GM21737 (cell line): ENCODE measurements around the gene ATP6V0B.

Experiments used
- ATAC-seq: cut with Tn5 transposase; IDR thresholded peaks from one replicate; pipeline ENCODE4 v1.9.1; 2021; ENCODE audit warnings: mild to moderate bottlenecking, moderate library complexity; ENCODE audit not compliant: unreplicated experiment

ATP6V0B gene

DNA sequence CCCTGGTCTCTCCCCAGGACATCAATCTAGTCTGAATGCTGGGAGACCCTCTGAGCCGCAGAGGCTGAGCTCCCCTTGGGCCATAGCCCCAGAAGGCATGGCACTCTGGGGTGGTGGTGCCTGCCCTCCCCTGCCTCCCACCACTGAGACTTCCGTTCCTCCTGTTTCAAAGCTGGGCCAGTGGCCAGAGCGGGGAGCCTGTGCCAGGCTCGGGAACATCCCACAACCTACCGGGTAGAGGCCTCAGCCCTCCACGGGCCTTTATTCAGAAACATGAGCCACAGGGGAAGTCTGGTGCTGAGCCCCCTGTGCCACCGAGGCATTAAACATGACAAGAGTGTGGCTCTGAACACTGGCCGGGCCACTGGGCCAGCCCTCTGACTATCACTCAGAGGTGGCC is 24.7 kb downstream of the ATP6V0B start:
- ATAC-seq = no peak

DNA sequence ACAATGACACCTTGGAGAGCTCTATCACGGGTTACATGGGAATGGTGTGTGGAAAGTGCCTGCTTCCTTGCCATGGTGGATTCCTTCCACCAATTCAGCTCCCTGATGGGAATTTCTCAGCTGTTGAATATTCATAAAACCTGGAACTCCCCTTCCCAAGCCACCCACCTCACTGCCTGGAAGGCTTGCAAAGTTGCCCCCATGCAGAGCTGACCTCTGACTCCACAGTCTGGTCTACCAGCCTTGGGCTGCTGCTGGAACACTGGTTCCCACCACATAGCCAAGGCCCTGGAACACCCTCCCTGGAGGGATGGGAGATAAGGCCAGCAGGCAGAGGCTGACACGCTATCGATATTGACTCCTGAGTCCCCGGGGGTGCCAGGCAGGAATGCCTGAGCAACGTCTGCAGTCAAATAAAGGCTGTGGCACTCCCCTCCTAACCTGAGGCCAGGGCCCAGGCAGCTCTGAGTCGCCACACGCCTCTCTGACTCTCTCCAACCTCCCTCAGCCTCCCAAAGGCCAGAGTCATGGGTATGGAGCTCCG is 25.4 kb downstream of the ATP6V0B start:
- no peak for ATAC-seq

GRCh38 chr1:44002165-44002564 is 27.4 kb downstream of the ATP6V0B start:
- no peak for ATAC-seq

- no peak for ATAC-seq
Observed at GRCh38 chr1:44002606-44003157, 27.9 kb downstream of the ATP6V0B start.

DNA sequence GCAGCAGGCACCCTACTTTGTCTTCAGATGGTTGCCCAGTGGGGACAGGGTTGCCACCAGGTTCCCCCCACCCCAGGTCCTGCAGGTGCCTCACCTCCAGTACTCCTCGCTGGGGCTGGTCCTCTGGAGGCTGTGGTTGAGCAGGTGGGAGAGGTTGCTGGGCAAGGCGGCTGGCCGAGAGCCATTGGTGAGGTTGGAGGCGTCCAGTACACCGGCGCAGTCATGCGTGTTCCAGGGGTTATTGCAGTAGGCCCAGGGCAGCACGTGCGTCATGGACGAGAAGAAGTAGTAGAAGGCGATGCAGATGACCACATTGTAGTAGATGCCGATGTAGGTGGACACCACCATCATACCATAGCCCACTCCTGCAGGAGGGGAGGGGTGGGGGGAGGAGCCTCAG is 33.5 kb downstream of the ATP6V0B start:
- ATAC-seq = no peak

DNA sequence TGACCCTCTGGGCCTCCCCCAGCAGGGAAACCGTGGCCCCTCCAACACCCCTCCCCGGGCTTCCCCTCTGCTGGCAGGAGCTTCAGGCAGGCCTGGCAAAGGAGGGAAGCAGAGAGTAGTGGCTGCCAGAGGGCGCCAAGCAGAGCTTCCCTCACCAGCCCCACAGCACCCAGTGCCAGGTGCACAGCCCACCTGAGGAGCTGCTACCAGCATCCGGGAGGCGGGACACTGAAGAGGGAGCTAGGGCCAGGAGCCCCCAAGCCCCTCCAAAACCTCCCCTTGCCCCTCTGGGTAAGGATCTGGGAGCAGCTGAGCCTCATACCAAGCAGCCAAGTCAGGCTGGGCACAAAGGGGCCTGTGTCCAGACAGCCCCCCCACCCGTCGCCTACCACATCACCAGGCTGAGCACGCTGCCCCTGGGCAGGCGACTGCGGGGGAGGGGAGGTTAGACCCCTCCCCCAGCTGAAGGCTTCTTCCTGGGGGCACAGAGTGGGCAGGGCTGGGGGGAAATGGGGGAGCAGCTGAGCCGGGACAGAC is 36.2 kb downstream of the ATP6V0B start:
- no peak for ATAC-seq

DNA sequence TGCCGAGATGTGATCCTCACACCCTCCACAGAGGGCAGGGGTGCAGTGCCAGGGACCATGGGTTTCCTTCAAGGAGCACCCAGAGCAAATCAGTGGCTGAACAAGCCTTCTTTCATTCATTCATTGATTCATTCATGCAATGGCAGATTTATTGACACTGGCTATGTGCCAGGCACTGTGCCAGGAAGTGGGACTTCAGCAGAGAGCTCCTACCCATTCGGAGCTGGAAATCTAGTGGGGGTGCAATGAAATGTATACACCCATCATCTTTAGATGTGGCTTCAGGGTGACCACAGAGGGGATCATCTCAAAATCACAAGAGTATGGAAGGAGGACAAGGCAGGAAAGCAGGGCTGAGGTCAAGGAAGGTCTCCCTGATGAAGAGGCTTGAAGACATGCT is 37.6 kb downstream of the ATP6V0B start:
- ATAC-seq = no peak

DNA sequence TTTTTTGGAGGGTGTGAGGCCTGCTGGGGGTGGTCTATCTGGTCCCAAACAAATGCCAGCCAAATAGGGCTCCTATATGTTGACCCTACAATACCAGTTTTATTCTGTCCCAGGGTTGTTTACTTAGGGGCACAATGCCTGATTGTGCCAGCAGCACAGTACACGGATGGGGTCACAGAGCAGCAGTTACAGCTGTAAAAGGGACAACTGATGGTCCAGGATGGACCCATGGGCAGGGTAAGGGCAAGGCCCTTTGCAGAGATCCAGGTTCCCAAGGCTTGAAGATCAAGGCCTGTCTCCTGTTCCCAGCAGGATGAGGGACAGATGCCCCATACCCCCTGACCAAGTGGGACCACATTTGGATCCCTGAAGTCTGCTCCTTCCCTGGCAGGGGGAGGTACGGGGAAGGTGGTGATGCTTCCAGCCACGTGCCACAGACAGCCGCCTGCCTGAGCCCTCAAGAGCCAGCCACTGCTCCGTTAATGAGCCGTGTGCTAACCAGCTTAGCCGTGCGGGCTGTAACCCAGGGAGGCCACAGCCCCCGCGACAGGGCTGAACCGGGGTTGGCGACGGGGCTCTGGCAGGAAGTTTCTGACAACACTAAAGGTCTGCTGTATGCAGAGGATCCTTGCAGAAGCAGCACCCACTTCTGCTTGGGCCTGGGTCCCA is 38.3 kb downstream of the ATP6V0B start:
- ATAC-seq = no peak

GRCh38 chr1:44013949-44014348 is 39.2 kb downstream of the ATP6V0B start:
- ATAC-seq = no peak

- ATAC-seq = no peak
Observed at GRCh38 chr1:44014365-44015104, 39.8 kb downstream of the ATP6V0B start.

- ATAC-seq = no peak
Observed at GRCh38 chr1:44015206-44015605, 40.4 kb downstream of the ATP6V0B start.

DNA sequence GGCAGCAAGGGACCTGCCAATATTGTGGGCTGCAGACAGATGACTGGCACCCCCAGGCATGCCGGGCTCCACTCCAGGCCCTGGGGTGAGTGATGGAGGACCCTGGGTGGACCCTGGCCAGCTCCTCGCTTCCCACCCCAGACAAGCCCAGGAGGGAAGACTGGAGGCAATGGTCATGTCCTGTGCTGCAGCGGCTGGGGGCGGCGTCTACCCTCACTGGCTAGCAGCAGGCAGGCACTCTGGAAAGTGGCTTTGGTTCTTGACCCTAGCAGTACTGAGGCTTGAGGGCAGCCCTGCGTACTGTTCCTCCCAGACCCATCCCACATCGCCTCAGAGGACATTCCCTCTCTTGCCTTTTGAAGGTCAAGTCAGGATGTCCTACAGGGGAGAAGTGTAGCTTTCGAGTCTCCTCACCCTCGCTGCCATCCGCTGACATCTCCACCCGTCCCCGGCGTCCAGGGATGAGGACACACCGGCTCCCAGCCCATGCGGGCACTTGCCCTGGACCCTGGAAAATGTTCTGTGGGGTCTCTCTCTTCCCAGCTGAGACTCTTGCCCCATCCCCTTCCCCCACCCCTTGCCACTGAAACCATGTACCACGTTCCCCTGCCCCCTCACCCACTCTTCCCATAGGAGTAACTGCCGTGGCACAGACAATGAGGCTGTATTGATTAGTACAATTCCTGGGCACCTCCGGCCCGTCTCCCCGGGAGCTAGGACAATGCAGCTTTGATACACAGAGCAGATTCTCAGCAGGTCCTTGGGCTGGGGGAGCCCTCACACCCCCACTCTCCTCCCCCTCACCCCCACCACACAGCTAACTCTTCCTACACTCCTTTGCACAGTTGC is 41.5 kb downstream of the ATP6V0B start:
- ATAC-seq = no peak

DNA sequence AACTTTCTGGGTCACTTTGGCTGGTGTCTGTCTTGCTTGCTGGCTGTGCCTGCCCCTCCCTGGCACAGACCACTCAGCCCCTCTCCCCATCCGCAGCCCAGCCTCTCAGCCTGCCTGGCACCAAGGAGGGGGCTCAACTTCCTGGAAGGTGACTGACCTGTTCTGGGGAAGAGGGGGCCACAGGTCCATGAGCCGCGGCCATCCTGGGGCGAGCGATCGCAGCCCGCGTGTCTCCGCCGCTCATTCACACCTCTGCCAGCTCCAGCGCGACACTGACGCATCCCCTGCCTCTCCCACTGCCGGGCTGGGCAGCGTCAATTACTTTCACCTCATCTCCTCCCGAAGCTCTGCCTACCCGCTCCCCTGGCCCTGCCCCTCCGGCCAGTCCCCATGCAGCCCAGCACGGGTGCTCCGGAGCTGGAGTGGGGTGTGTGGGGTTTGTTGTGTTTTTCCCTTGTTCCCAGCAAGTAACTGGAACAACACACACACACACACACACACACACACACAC is 42.2 kb downstream of the ATP6V0B start:
- no peak for ATAC-seq

DNA sequence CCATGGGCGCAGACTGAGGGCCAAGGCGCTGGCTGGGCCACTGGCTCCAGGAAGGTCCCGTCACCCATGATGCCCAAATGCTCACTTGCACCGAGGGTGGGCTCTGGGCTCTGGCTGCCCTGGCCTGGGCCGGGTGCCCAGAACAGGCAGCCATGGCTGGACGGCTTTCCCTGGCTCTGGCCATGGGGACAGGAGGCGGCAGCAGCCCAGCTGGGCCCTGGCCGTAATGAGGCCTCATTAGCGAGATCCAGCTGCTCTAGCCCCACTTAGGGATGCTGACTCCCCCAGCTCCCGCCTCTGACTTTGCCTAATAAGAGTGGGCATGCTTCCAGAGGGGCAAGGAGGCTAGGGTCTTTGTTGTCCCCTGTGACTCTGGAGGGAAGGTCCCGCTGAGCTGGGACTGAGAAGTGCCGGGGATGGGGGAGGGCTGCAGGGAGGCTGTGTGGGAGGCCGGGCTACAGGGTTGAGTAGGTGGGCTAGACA is 44.7 kb downstream of the ATP6V0B start:
- no peak for ATAC-seq

- no peak for ATAC-seq
Observed at GRCh38 chr1:44020464-44020863, 45.7 kb downstream of the ATP6V0B start.

GRCh38 chr1:44021156-44021555 is 46.4 kb downstream of the ATP6V0B start:
- no peak for ATAC-seq

- ATAC-seq = no peak
Observed at GRCh38 chr1:44021581-44022321, 47.0 kb downstream of the ATP6V0B start.

- ATAC-seq = no peak
Observed at GRCh38 chr1:44024031-44024902, 49.5 kb downstream of the ATP6V0B start.
